ENCODE measurements around the gene EPB41.

GRCh38 chr1:29120367-29120766, 206.0 kb downstream of the EPB41 start:
- TF ChIP-seq CTCF (IDR thresholded peaks at IDR 0.05) (no peak), SIN3A (IDR thresholded peaks at IDR 0.05; ENCODE audit: borderline replicate concordance, insufficient read depth, low read depth, low read length) (no peak)
